GM12875 (cell line): ENCODE results near the gene RRM1.
A peak's percentile ranks its signal among the peaks of the same experiment; 100 is the strongest.

Experiments
- H3K4me3 ChIP-seq: one replicate; pipeline ENCODE4 v1.5.1; 2011; ENCODE audit warnings: low read depth, low read length, control low read depth
- CTCF ChIP-seq: IDR thresholded peaks from 2 replicates; pipeline ENCODE4 v1.5.1; 2011; ENCODE audit warnings: low read depth, mild to moderate bottlenecking, control low read depth, inconsistent platforms, low read length, moderate library complexity, borderline replicate concordance; ENCODE audit not compliant: insufficient read depth

Gene RRM1

GRCh38 chr11:4066910-4067309 is 27.7 kb upstream of the RRM1 start:
- H3K4me3 ChIP-seq = no peak overlapping the region
- no peak for TF ChIP-seq CTCF

DNA sequence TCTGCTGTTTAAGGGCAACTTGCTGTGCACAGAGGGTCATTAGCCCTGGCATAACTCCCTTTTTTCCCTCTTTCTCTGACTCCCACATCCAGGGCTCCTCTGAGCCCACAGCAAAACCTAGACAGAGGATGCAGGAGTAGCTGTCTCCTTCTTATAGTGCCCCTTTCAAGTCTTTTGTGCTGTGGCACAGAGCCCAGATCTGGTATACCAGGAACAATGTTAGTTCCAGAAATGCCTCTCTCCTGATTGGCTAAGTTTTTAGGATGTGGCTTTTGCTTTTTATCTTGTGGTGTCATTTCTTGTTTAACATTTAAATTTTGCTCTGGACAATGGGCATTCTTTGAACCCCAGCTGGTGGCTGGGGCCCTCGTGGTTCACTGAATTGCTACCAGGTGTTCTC is 25.6 kb upstream of the RRM1 start:
- H3K4me3 ChIP-seq = no peak overlapping the region
- TF ChIP-seq CTCF = no peak

DNA sequence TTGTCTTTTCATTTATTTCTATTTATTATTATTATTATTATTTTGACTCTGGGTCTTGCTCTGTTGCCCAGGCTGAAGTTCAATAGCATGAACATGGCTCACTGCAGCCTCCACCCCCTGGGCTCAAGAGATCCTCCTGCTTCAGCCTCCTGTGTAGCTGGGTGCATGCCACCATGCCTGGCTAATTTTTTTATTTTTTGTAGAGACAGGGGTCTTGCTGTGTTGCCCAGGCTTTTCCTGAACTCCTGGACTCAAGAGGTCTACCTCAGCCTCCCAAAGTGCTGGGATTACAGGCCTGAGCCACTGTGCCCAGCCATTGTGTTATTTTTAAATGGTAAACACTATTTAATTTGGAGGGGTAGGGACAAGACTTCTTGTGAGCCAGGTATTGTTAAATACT is 23.3 kb upstream of the RRM1 start:
- no peak overlapping the region for H3K4me3 ChIP-seq
- no peak for TF ChIP-seq CTCF

GRCh38 chr11:4071914-4072313 is 22.7 kb upstream of the RRM1 start:
- no peak overlapping the region for H3K4me3 ChIP-seq
- TF ChIP-seq CTCF = no peak

DNA sequence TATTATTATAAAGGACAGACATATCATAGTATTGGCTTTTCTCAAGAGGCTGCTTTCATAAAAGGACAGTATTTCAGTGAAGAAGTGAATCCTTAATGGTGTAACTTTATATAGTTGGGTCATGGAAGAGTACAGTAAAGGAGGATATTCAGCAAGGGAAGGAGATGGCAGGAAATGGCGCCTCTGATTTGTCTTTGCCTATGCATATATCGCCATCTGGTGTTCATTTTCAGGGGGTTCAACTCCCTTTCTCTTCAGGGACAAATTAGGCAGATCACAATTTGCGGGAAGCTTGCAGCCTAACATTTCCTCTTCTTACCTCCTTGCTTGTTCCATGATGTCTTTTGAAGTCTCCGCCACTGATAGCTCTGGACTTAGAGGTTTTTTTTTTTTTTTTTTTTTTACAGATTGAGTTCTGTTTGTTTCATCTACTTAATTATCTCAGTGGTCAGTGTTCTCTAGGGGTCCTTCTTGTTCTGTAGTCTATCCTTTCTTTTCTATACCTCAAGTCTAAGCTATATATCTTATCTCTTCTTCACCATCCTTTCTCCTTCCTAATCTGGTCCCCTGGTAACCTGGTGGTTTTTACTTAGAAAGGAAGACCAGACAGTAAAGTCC is 21.8 kb upstream of the RRM1 start:
- TF ChIP-seq CTCF = peak; percentile 57; the same call in 1 of the 2 replicates
- no peak overlapping the region for H3K4me3 ChIP-seq

DNA sequence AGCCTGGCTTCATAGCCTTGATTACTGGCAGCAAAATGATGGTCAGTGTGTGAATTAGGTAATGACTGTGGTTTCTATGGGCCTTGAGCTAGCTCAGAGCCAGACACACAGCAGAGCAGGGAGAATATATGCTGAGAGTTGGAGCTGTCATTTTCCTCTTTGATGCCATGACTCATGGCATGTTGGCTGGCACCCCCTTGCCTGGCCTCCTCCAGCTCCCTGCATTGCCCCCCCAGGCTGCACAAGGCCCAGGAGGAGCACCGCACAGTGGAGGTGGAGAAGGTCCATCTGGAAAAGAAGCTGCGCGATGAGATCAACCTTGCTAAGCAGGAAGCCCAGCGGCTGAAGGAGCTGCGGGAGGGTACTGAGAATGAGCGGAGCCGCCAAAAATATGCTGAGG is 20.3 kb upstream of the RRM1 start:
- no peak for TF ChIP-seq CTCF
- no peak overlapping the region for H3K4me3 ChIP-seq

GRCh38 chr11:4076774-4077173 is 17.8 kb upstream of the RRM1 start:
- TF ChIP-seq CTCF = no peak
- no peak overlapping the region for H3K4me3 ChIP-seq
